Gastrocnemius medialis (tissue), 4 donors: Measurements from ENCODE around the gene SLC12A2.

ENCODE experiments used
- POLR2A ChIP-seq, 2 donors: fragments of 450-650 bp; IDR thresholded peaks; one replicate each; pipeline ENCODE4 v1.6.1; 2017; ENCODE audit warnings: antibody characterized with exemption in 2 of 2, mild to moderate bottlenecking in 2 of 2, moderate library complexity in 2 of 2
- TF ChIP-seq, protein P1 (sequence below), 5 experiments: fragments of 450-650 bp in 3 of 5; fragments of 200-600 bp in 2 of 5; sonication (generic) in 2 of 5; IDR thresholded peaks in 4 of 5; conservative IDR thresholded peaks in 1 of 5; 1 replicate in 4 of 5; 2 replicates in 1 of 5; pipeline ENCODE4 v1.5.1; 2016 to 2019; ENCODE audit warnings: antibody characterized with exemption in 5 of 5, mild to moderate bottlenecking in 3 of 5, moderate library complexity in 3 of 5

DNA sequence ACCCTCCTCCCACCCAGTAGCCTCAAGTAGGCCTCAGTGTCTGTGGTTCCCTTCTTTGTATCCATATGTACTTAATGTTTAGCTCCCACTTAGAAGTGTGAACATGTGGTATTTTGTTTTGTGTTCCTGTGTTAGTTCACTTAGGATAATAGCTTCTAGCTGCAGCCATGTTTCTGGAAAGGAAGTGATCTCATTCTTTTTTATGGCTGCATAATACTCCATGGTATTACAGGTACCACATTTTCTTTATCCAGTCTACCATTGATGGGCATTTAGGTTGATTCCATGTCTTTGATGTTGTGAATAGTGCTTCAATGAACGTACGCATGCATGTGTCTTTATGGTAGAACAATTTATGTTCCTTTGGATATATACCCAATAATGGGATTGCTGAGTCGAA lies 74.8 kb downstream of the SLC12A2 start:
- TF ChIP-seq POLR2A (IDR thresholded peaks at IDR 0.05): no peak
- TF ChIP-seq, protein P1, sequence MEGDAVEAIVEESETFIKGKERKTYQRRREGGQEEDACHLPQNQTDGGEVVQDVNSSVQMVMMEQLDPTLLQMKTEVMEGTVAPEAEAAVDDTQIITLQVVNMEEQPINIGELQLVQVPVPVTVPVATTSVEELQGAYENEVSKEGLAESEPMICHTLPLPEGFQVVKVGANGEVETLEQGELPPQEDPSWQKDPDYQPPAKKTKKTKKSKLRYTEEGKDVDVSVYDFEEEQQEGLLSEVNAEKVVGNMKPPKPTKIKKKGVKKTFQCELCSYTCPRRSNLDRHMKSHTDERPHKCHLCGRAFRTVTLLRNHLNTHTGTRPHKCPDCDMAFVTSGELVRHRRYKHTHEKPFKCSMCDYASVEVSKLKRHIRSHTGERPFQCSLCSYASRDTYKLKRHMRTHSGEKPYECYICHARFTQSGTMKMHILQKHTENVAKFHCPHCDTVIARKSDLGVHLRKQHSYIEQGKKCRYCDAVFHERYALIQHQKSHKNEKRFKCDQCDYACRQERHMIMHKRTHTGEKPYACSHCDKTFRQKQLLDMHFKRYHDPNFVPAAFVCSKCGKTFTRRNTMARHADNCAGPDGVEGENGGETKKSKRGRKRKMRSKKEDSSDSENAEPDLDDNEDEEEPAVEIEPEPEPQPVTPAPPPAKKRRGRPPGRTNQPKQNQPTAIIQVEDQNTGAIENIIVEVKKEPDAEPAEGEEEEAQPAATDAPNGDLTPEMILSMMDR (IDR thresholded peaks at IDR 0.05 in 4 of 5, conservative IDR thresholded peaks at IDR 0.05 in 1 of 5): no peak
